ENCODE results near the gene TMEM214. TPM values are rescaled to one million over a fixed set of nuclear protein-coding genes. Genes with fewer than 3 reads are reported as not detected.

Gene TMEM214
- polyA plus RNA-seq, 1 experiment, result 235 TPM

DNA sequence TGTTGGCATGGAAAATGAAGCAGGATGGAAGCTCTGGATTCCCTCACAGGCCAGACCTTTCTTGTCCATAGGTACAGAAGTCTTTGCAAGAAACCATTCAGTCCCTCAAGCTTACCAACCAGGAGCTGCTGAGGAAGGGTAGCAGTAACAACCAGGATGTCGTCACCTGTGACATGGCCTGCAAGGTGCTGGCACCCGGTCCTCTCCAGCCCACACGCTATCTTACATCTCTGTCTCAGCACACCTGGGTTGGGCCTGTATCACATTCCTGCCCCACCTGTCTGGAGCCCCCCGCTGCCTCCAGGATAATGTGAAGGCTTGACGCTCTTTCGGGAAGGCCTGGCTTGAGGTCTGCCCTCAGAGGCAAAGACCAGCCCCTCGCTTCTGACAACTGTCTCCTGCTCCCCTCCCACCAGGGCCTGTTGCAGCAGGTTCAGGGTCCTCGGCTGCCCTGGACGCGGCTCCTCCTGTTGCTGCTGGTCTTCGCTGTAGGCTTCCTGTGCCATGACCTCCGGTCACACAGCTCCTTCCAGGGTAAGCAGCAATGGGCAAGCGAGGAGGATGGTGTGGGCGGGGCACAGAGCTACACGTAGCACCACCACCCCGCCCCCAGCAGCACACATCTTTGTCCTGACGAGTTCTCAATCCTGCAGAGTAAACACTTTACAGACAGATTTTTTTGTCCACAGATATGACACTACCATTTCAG, 6.0 kb downstream of the TMEM214 start:
- ChIA-PET CTCF (interaction anchor here (0.9 to 1.6 kb wide), 3 partner anchors 11 to 77 kb away, joined by 3 to 9 read pairs (median 6); partner anchors contain the start of gene AGBL5), POLR2A (no interaction called here)
- Histone ChIP-seq H3K36me3 (ENCODE audit: control insufficient read depth, insufficient read depth, low read length) (peaks cover 60% of the 10 kb centered on the region), H3K27me3 (ENCODE audit: control insufficient read depth, insufficient read depth, low read length) (no peaks in the 10 kb centered on the region), H3K4me3 (ENCODE audit: low read depth, low read length) (no peak overlapping the region)
- TF ChIP-seq, protein P1, sequence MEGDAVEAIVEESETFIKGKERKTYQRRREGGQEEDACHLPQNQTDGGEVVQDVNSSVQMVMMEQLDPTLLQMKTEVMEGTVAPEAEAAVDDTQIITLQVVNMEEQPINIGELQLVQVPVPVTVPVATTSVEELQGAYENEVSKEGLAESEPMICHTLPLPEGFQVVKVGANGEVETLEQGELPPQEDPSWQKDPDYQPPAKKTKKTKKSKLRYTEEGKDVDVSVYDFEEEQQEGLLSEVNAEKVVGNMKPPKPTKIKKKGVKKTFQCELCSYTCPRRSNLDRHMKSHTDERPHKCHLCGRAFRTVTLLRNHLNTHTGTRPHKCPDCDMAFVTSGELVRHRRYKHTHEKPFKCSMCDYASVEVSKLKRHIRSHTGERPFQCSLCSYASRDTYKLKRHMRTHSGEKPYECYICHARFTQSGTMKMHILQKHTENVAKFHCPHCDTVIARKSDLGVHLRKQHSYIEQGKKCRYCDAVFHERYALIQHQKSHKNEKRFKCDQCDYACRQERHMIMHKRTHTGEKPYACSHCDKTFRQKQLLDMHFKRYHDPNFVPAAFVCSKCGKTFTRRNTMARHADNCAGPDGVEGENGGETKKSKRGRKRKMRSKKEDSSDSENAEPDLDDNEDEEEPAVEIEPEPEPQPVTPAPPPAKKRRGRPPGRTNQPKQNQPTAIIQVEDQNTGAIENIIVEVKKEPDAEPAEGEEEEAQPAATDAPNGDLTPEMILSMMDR (IDR thresholded peaks at IDR 0.05; ENCODE audit: insufficient read depth, low read depth, low read length), result no peak
- DNase-seq (ENCODE audit: low read depth), result no peak

DNA sequence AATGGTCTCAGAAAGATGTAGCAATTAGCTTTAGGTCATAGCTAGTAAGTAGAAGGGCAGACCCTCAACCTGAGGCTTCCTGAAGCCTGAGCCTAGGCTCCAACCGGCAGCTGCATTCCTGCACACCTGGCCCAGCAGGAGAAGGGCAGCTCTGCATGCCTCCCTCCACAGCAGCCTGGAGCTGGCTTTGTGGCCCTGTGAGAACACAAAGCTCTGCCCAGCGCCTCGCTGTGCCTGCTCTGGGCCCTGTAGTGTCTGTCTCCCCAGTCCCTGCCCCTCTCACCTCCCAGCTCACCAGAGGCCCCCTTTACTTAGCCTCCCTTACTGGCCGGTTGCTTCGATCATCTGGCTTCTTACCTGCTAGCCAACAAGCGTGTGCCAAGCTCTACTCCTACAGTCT, 6.7 kb downstream of the TMEM214 start:
- ChIA-PET CTCF (interaction anchor here (0.9 to 1.5 kb wide), 3 partner anchors 10 to 48 kb away, joined by 3 to 9 read pairs (median 3); partner anchors contain the start of genes AGBL5 and KHK), POLR2A (no interaction called here)
- H3K27me3 ChIP-seq (ENCODE audit: control insufficient read depth, insufficient read depth, low read length), result no peaks in the 10 kb centered on the region
- TF ChIP-seq, protein P1 (IDR thresholded peaks at IDR 0.05; ENCODE audit: insufficient read depth, low read depth, low read length), result no peak
- no peak for DNase-seq (ENCODE audit: low read depth)
- peaks cover 60% of the 10 kb centered on the region for H3K36me3 ChIP-seq (ENCODE audit: control insufficient read depth, insufficient read depth, low read length)
- no peak overlapping the region for H3K4me3 ChIP-seq (ENCODE audit: low read depth, low read length)

GRCh38 chr2:27039871-27040270, 7.1 kb downstream of the TMEM214 start:
- Histone ChIP-seq H3K27me3 (ENCODE audit: control insufficient read depth, insufficient read depth, low read length) (no peaks in the 10 kb centered on the region), H3K36me3 (ENCODE audit: control insufficient read depth, insufficient read depth, low read length) (peaks cover 60% of the 10 kb centered on the region), H3K4me3 (ENCODE audit: low read depth, low read length) (no peak overlapping the region)
- no peak for DNase-seq (ENCODE audit: low read depth)
- CTCF ChIA-PET, result interaction anchor here (0.6 to 1.5 kb wide), 5 partner anchors 10 to 326 kb away, joined by 3 to 9 read pairs (median 3); partner anchors contain the start of genes AGBL5, EMILIN1 and KHK
- TF ChIP-seq, protein P1 (IDR thresholded peaks at IDR 0.05; ENCODE audit: insufficient read depth, low read depth, low read length), result no peak
- POLR2A ChIA-PET, result no interaction called here

DNA sequence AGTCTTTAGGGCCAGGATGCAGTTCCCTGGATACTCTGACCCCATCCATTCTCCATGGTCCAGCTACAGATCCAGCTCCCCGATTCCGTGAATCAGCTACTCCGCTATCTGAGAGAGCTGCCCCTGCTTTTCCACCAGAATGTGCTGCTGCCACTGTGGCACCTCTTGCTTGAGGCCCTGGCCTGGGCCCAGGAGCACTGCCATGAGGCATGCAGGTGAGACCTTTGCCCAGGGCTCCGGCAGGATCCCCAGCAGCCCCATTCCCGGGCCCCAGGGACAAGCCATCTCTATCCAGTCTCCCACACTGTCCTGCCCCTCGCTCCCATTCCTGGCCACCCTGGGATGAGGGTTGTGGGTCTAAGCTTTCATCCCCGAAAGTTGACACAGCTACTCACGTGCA, 7.5 kb downstream of the TMEM214 start:
- TF ChIP-seq, protein P1 (IDR thresholded peaks at IDR 0.05; ENCODE audit: insufficient read depth, low read depth, low read length), result no peak

GRCh38 chr2:27041752-27042151, 9.0 kb downstream of the TMEM214 start:
- Histone ChIP-seq H3K4me3 (ENCODE audit: low read depth, low read length) (no peak overlapping the region), H3K36me3 (ENCODE audit: control insufficient read depth, insufficient read depth, low read length) (peaks cover 43% of the 10 kb centered on the region), H3K27me3 (ENCODE audit: control insufficient read depth, insufficient read depth, low read length) (no peaks in the 10 kb centered on the region)
- CTCF ChIA-PET, result interaction anchor here (0.6 to 2.8 kb wide), 3 partner anchors 9 to 80 kb away, joined by 3 to 7 read pairs (median 7); partner anchors contain the start of gene AGBL5
- POLR2A ChIA-PET, result no interaction called here
- TF ChIP-seq, protein P1 (IDR thresholded peaks at IDR 0.05; ENCODE audit: insufficient read depth, low read depth, low read length), result no peak
- no peak for DNase-seq (ENCODE audit: low read depth)

More for the DNA sequence above, 7.5 kb downstream of the TMEM214 start:
- H3K36me3 ChIP-seq (ENCODE audit: control insufficient read depth, insufficient read depth, low read length), result peaks cover 56% of the 10 kb centered on the region
- POLR2A ChIA-PET, result no interaction called here
- CTCF ChIA-PET, result interaction anchor here (0.6 to 2.8 kb wide), 6 partner anchors 10 to 326 kb away, joined by 3 to 9 read pairs (median 3); partner anchors contain the start of genes EMILIN1 and KHK
- no peak for DNase-seq (ENCODE audit: low read depth)
- no peaks in the 10 kb centered on the region for H3K27me3 ChIP-seq (ENCODE audit: control insufficient read depth, insufficient read depth, low read length)
- no peak overlapping the region for H3K4me3 ChIP-seq (ENCODE audit: low read depth, low read length)

Measured in BJ (cell line).